C4-2B (cell line): ENCODE data around the gene ZBTB48.

Experiments used
- ZFX ChIP-seq: fragments of 450-650 bp; IDR thresholded peaks from 2 replicates; pipeline ENCODE4 v1.6.1; 2017
- TF ChIP-seq, protein P1 (sequence below): fragments of 450-650 bp; conservative IDR thresholded peaks from 2 replicates; pipeline ENCODE4 v1.5.1; 2017; ENCODE audit warnings: mild to moderate bottlenecking

DNA sequence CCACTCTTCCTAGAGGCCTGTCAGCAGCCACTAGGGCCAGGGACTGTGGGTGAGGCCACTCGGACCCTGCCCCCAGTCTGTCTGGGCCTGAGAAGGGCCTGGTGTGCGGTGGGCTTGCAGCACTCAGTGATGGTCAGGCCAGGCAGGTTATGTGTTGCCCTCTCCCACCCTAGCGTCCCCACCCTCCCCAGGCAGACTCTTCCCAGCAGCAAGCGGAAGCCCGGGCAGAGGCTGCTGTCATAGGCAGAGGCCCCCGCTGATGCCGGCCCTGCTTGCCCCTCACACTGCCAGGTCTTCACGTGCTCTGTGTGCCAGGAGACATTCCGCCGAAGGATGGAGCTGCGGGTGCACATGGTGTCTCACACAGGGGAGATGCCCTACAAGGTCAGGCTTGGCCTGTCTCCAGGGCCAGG lies 6.6 kb downstream of the ZBTB48 start:
- TF ChIP-seq, protein P1, sequence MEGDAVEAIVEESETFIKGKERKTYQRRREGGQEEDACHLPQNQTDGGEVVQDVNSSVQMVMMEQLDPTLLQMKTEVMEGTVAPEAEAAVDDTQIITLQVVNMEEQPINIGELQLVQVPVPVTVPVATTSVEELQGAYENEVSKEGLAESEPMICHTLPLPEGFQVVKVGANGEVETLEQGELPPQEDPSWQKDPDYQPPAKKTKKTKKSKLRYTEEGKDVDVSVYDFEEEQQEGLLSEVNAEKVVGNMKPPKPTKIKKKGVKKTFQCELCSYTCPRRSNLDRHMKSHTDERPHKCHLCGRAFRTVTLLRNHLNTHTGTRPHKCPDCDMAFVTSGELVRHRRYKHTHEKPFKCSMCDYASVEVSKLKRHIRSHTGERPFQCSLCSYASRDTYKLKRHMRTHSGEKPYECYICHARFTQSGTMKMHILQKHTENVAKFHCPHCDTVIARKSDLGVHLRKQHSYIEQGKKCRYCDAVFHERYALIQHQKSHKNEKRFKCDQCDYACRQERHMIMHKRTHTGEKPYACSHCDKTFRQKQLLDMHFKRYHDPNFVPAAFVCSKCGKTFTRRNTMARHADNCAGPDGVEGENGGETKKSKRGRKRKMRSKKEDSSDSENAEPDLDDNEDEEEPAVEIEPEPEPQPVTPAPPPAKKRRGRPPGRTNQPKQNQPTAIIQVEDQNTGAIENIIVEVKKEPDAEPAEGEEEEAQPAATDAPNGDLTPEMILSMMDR, result no peak
- TF ChIP-seq ZFX, result no peak
